CD4-positive, alpha-beta T cell (primary cell): ENCODE measurements around the gene ERP27. TPM values are rescaled to one million over a fixed set of nuclear protein-coding genes. Genes with fewer than 3 reads are reported as not detected.

Source experiments
- ATAC-seq: fragments of 200-7000 bp; cut with Tn5 transposase; one replicate; pipeline ENCODE4 v1.10.0; 2022; ENCODE audit warnings: mild to moderate bottlenecking; ENCODE audit not compliant: poor library complexity
- CTCF ChIA-PET: fragments of 350-600 bp; sonication (Branson Sonifier 250); formaldehyde crosslinking; loops from one replicate; lab custom pipeline; 2021; ENCODE audit warnings: antibody characterized with exemption, inconsistent platforms; lab: Charles Lee
- POLR2A ChIA-PET: fragments of 350-600 bp; sonication (Branson Sonifier 250); formaldehyde crosslinking; loops from one replicate; lab custom pipeline; 2021; ENCODE audit warnings: antibody characterized with exemption, inconsistent platforms; lab: Charles Lee
- DNase-seq, 14 experiments: peaks; one replicate each; pipeline ENCODE4 v3.0.0-alpha.2; 2013 to 2020; ENCODE audit warnings: mixed read lengths in 2 of 14
- H3K27ac ChIP-seq, 2 donors: one replicate each; pipeline versions ENCODE4 v1.5.1 to v1.7.0; 2013; ENCODE audit warnings: low read length in 2 of 2, low read depth in 1 of 2, mild to moderate bottlenecking in 1 of 2
- H3K27me3 ChIP-seq, 2 experiments: 1 replicate in 1 of 2; 2 replicates in 1 of 2; pipeline versions ENCODE4 v1.6.1 to v1.7.0; 2013; ENCODE audit warnings: low read length in 2 of 2, control low read depth in 1 of 2, mild to moderate bottlenecking in 1 of 2, moderate library complexity in 1 of 2; ENCODE audit not compliant: insufficient read depth in 2 of 2, control insufficient read depth in 1 of 2
- H3K36me3 ChIP-seq: one replicate; pipeline ENCODE4 v1.6.1; 2013; ENCODE audit warnings: low read length, control low read depth; ENCODE audit not compliant: insufficient read depth
- H3K4me1 ChIP-seq: one replicate; pipeline ENCODE4 v1.6.1; 2013; ENCODE audit warnings: low read length, control low read depth; ENCODE audit not compliant: insufficient read depth
- H3K4me3 ChIP-seq: one replicate; pipeline ENCODE4 v1.5.1; 2013; ENCODE audit warnings: mild to moderate bottlenecking, low read length, moderate library complexity
- H3K9me3 ChIP-seq, 2 experiments: 1 replicate in 1 of 2; 2 replicates in 1 of 2; pipeline versions ENCODE4 v1.6.1 to v1.7.0; 2013; ENCODE audit warnings: low read length in 2 of 2, mild to moderate bottlenecking in 2 of 2, control low read depth in 1 of 2, moderate library complexity in 1 of 2; ENCODE audit not compliant: control insufficient read depth in 1 of 2, insufficient read depth in 1 of 2
- H3K27ac Mint-ChIP-seq: one replicate; pipeline ENCODE4 v1.8.0; 2020; ENCODE audit warnings: mixed read lengths
- H3K27me3 Mint-ChIP-seq: one replicate; pipeline ENCODE4 v1.8.0; 2021; ENCODE audit warnings: mixed read lengths
- H3K36me3 Mint-ChIP-seq: one replicate; pipeline ENCODE4 v1.8.0; 2021; ENCODE audit warnings: low read depth, mixed read lengths
- H3K4me1 Mint-ChIP-seq: one replicate; pipeline ENCODE4 v1.8.0; 2021; ENCODE audit warnings: low read depth, mixed read lengths
- H3K4me3 Mint-ChIP-seq: one replicate; pipeline ENCODE4 v1.8.0; 2020; ENCODE audit warnings: mild to moderate bottlenecking, mixed read lengths
- H3K9me3 Mint-ChIP-seq: one replicate; pipeline ENCODE4 v1.8.0; 2020; ENCODE audit warnings: mixed read lengths
- intact Hi-C, 2 experiments: fragments of 100-400 bp; cut with DNase I in 1 of 2; cut with micrococcal nuclease in 1 of 2; formaldehyde crosslinking; loops; one replicate each; pipeline versions ENCODE4 v1.15.1 to v1.9.0; 2023 to 2025; cut with DNase I, micrococcal nuclease
- total RNA-seq, 174 experiments: library from RNA in 2 of 174; stranded (reverse) in 2 of 174; gene quantifications; one replicate each; pipeline ENCODE4 v1.2.3 and lab custom pipeline; 2021 to 2026
- TF ChIP-seq, protein P1 (sequence below): fragments of 200-600 bp; IDR thresholded peaks from one replicate; pipeline ENCODE4 v1.8.0; 2022; ENCODE audit warnings: antibody characterized with exemption, mild to moderate bottlenecking

ERP27 gene
- total RNA-seq, 2 experiments from 2014 or later: 16.2 to 17.1 TPM

DNA sequence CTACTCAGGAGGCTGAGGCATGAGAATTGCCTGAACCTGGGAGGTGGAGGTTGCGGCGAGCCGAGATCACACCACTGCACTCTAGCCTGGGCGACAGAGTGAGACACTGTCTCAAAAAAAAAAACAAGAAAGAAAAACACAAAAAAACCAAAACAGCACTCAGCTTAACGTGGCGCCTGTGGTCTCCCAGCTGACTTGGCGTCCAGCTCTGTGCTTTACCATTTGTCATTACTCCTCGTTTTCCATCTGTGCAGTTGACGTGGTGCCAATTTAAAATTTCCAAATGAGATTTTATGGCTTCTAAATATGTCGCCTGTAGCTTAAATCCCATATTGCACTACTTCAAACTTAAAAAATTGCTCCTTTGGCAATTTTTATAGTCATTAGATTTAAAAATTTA, 54.7 kb downstream of the ERP27 start:
- H3K27ac Mint-ChIP-seq: no peak overlapping the region
- peaks cover 47% of the 10 kb centered on the region for H3K4me1 Mint-ChIP-seq
- H3K9me3 Mint-ChIP-seq: no peaks in the 10 kb centered on the region
- ChIA-PET POLR2A (interaction anchor here (0.8 to 1.8 kb wide), 4 partner anchors 10 to 112 kb away, joined by 4 to 7 read pairs (median 6); partner anchors contain the start of gene ARHGDIB), CTCF (interaction anchor here (0.8 to 1.4 kb wide), 2 partner anchors 10 to 20 kb away, joined by 3 read pairs; no protein-coding TSS in a partner anchor)
- intact Hi-C loops: loop anchor here in 1 of 2 experiments (1.0 to 10.0 kb wide), 3 partner anchors 39 to 109 kb away; partner anchors contain the start of genes C12orf60 and WBP11
- no peaks in the 10 kb centered on the region for H3K36me3 Mint-ChIP-seq
- H3K27ac ChIP-seq: no peak overlapping the region
- H3K27me3 ChIP-seq: no peaks in the 10 kb centered on the region
- ATAC-seq (no peak), DNase-seq (no peak)
- H3K4me3 Mint-ChIP-seq: no peak overlapping the region
- no peak overlapping the region for H3K4me3 ChIP-seq
- peaks cover 11% of the 10 kb centered on the region for H3K4me1 ChIP-seq
- TF ChIP-seq, protein P1, sequence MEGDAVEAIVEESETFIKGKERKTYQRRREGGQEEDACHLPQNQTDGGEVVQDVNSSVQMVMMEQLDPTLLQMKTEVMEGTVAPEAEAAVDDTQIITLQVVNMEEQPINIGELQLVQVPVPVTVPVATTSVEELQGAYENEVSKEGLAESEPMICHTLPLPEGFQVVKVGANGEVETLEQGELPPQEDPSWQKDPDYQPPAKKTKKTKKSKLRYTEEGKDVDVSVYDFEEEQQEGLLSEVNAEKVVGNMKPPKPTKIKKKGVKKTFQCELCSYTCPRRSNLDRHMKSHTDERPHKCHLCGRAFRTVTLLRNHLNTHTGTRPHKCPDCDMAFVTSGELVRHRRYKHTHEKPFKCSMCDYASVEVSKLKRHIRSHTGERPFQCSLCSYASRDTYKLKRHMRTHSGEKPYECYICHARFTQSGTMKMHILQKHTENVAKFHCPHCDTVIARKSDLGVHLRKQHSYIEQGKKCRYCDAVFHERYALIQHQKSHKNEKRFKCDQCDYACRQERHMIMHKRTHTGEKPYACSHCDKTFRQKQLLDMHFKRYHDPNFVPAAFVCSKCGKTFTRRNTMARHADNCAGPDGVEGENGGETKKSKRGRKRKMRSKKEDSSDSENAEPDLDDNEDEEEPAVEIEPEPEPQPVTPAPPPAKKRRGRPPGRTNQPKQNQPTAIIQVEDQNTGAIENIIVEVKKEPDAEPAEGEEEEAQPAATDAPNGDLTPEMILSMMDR: no peak
- H3K9me3 ChIP-seq: no peaks in the 10 kb centered on the region
- H3K36me3 ChIP-seq: no peaks in the 10 kb centered on the region
- H3K27me3 Mint-ChIP-seq: no peaks in the 10 kb centered on the region

DNA sequence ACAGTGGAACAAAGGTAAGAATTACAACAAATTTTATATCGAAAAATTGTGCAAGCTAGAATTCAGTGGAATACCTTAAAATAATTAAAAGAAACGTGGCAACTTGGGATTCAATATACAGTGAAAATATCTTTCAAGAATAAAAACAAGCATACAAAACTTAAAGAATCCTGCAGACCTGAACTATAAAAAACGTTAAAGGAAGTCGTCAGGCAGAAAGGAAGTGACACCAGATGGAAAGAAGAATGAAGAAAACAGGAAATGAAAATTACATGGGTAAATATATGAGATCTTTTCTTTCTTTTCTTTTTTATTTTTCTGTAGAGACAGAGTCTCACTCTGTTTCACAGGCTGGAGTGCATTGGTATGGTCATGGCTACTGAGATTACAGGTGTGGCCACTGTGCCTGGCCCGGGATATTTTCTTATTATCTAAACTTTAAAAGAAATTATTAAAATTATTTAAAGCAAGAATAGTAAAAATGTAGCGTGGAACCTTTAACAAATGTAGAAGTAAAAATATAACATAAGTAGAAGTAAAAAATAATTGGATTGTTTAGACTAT, 57.4 kb downstream of the ERP27 start:
- H3K9me3 ChIP-seq: no peaks in the 10 kb centered on the region
- CTCF ChIA-PET: no interaction called here
- H3K4me1 ChIP-seq: peaks cover 10% of the 10 kb centered on the region
- Mint-ChIP-seq H3K27ac (peak overlapping the region; percentile 60), H3K36me3 (no peaks in the 10 kb centered on the region), H3K4me3 (peak overlapping the region; percentile 30), H3K9me3 (no peaks in the 10 kb centered on the region), H3K4me1 (peaks cover 39% of the 10 kb centered on the region), H3K27me3 (no peaks in the 10 kb centered on the region)
- no peaks in the 10 kb centered on the region for H3K36me3 ChIP-seq
- intact Hi-C loops: loop anchor here in 1 of 2 experiments (5.0 to 10.0 kb wide), 2 partner anchors 41 to 106 kb away; a partner anchor contains a TSS
- H3K27ac ChIP-seq: no peak overlapping the region
- ATAC-seq (no peak), DNase-seq (no peak)
- POLR2A ChIA-PET: interaction anchor here (0.6 kb wide), 1 partner anchor 106 kb away, joined by 3 read pairs; no protein-coding TSS in a partner anchor
- H3K27me3 ChIP-seq: no peaks in the 10 kb centered on the region
- TF ChIP-seq, protein P1: no peak
- H3K4me3 ChIP-seq: no peak overlapping the region

DNA sequence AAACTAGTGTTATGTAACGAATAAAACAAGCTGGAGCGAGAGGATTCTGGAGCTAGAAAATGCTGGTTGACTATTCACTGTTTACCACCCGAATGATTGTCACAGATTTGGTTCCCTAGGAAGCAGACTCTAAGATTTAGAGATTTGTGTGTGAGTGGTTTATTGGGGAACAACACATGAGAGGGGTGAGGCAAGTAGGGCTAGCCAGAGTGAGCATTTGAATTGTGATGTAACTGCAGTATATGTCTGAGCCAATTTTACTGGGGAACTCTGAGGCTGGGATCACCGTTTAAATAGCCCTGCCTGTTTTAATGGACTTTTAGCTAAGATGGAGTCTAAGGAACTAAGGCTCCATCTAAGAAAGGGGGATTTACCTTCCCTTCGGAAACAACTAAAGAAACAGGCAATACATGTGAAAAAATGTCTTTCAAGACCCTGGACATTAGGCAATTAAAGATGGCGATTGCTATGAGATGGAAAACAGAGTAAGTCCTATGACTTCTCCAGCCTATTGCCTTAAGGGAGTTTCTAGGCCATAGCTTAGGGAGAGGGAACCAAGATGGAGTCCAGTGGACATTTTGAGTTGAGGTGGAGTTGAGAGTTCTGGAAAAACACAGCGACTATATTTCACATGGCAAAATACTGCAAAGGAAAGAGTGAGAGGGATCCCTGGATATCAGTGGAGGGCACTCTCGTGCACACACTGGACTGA, 59.0 kb downstream of the ERP27 start:
- Mint-ChIP-seq H3K4me1 (peaks cover 26% of the 10 kb centered on the region), H3K27ac (no peak overlapping the region), H3K4me3 (no peak overlapping the region), H3K27me3 (no peaks in the 10 kb centered on the region), H3K9me3 (no peaks in the 10 kb centered on the region), H3K36me3 (no peaks in the 10 kb centered on the region)
- Histone ChIP-seq H3K9me3 (no peaks in the 10 kb centered on the region), H3K4me1 (peaks cover 1% of the 10 kb centered on the region), H3K27ac (no peak overlapping the region), H3K27me3 (no peaks in the 10 kb centered on the region), H3K4me3 (no peak overlapping the region), H3K36me3 (no peaks in the 10 kb centered on the region)
- TF ChIP-seq, protein P1: no peak
- POLR2A ChIA-PET: no interaction called here
- CTCF ChIA-PET: no interaction called here
- ATAC-seq: no peak
- DNase-seq: no peak
- intact Hi-C loops: no loop called here
